ENCODE data around the gene ATP2A2. TPM values are rescaled to one million over a fixed set of nuclear protein-coding genes. Genes with fewer than 3 reads are reported as not detected.

The ATP2A2 gene
- total and polyA plus RNA-seq, 2 experiments from 2014 or later, result 47.2 to 225 TPM

GRCh38 chr12:110340706-110341105 is 59.7 kb downstream of the ATP2A2 start:
- peaks cover 89% of the 10 kb centered on the region for H3K36me3 ChIP-seq (ENCODE audit: insufficient read depth)
- no peaks in the 10 kb centered on the region; the same call in 2 of the 3 replicates for H3K9me3 Mint-ChIP-seq
- no peak overlapping the region for H3K4me2 ChIP-seq
- H3K9me2 ChIP-seq (ENCODE audit: insufficient read depth), result no peaks in the 10 kb centered on the region
- no peak for ATAC-seq
- peaks cover 44% of the 10 kb centered on the region for H4K20me1 ChIP-seq (replicated peaks; ENCODE audit: insufficient read depth)
- peak overlapping the region; percentile 82 for H3K27ac Mint-ChIP-seq
- no peaks in the 10 kb centered on the region for H3K4me1 ChIP-seq (ENCODE audit: insufficient read depth)
- H3K4me1 Mint-ChIP-seq, result peaks cover 6% of the 10 kb centered on the region
- H3K27me3 Mint-ChIP-seq (ENCODE audit: insufficient read depth, low read depth, poor library complexity), result peaks cover 2% of the 10 kb centered on the region
- no peak overlapping the region for H3K4me3 Mint-ChIP-seq
- H3K79me2 ChIP-seq (replicated peaks; ENCODE audit: insufficient read depth), result peaks cover 5% of the 10 kb centered on the region; the same call in 1 of the 2 replicates
- peaks cover 20% of the 10 kb centered on the region for H3F3A ChIP-seq (replicated peaks; ENCODE audit: low read depth)
- no peak overlapping the region for H3K4me3 ChIP-seq
- TF ChIP-seq CTCF (conservative IDR thresholded peaks at IDR 0.05; ENCODE audit: low read depth in 2 of 2) (no peak), STAT1 (IDR thresholded peaks at IDR 0.05; ENCODE audit: unreplicated experiment) (no peak), ZNF114 (CRISPR knock-in tag; IDR thresholded peaks at IDR 0.05) (no peak), POLR2AphosphoS5 (IDR thresholded peaks at IDR 0.05; ENCODE audit: low read depth) (no peak), NANOG (IDR thresholded peaks at IDR 0.05; ENCODE audit: borderline replicate concordance) (no peak)
- TF ChIP-seq, protein P1, sequence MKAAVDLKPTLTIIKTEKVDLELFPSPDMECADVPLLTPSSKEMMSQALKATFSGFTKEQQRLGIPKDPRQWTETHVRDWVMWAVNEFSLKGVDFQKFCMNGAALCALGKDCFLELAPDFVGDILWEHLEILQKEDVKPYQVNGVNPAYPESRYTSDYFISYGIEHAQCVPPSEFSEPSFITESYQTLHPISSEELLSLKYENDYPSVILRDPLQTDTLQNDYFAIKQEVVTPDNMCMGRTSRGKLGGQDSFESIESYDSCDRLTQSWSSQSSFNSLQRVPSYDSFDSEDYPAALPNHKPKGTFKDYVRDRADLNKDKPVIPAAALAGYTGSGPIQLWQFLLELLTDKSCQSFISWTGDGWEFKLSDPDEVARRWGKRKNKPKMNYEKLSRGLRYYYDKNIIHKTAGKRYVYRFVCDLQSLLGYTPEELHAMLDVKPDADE (IDR thresholded peaks at IDR 0.05), result no peak
- no peaks in the 10 kb centered on the region for H3K27me3 ChIP-seq (ENCODE audit: insufficient read depth)
- H2AFZ ChIP-seq, result no peak overlapping the region
- DNase-seq (ENCODE audit: low spot score), result no peak
- peak overlapping the region; percentile 76; the same call in 1 of the 2 replicates for H3K27ac ChIP-seq (ENCODE audit: low read depth)
- peaks cover 99% of the 10 kb centered on the region for H3K36me3 Mint-ChIP-seq (ENCODE audit: low read depth)

DNA sequence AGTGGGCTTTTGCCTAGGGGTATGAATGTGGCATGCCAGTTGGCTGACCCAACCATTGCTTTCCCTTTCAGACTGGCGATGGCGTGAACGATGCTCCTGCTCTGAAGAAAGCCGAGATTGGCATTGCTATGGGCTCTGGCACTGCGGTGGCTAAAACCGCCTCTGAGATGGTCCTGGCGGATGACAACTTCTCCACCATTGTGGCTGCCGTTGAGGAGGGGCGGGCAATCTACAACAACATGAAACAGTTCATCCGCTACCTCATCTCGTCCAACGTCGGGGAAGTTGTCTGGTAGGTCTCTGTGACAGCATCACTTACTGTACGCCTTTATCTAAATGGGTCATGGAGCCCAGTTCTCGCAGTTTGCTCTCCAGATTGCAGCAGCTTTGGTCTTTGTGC is 61.1 kb downstream of the ATP2A2 start:
- Histone ChIP-seq H3F3A (replicated peaks; ENCODE audit: low read depth) (peaks cover 14% of the 10 kb centered on the region), H3K4me1 (ENCODE audit: insufficient read depth) (no peaks in the 10 kb centered on the region), H2AFZ (no peak overlapping the region), H3K79me2 (replicated peaks; ENCODE audit: insufficient read depth) (no peaks in the 10 kb centered on the region), H4K20me1 (replicated peaks; ENCODE audit: insufficient read depth) (peaks cover 42% of the 10 kb centered on the region), H3K4me2 (no peak overlapping the region), H3K36me3 (ENCODE audit: insufficient read depth) (peaks cover 94% of the 10 kb centered on the region), H3K4me3 (no peak overlapping the region), H3K27me3 (ENCODE audit: insufficient read depth) (no peaks in the 10 kb centered on the region), H3K27ac (ENCODE audit: low read depth) (no peak overlapping the region), H3K9me2 (ENCODE audit: insufficient read depth) (no peaks in the 10 kb centered on the region)
- no peak overlapping the region for H3K27ac Mint-ChIP-seq
- no peaks in the 10 kb centered on the region for H3K9me3 Mint-ChIP-seq
- DNase-seq (ENCODE audit: low spot score), result no peak
- peaks cover 100% of the 10 kb centered on the region for H3K36me3 Mint-ChIP-seq (ENCODE audit: low read depth)
- no peak overlapping the region for H3K4me3 Mint-ChIP-seq
- peaks cover 2% of the 10 kb centered on the region for H3K27me3 Mint-ChIP-seq (ENCODE audit: insufficient read depth, low read depth, poor library complexity)
- no peak for ATAC-seq
- peaks cover 5% of the 10 kb centered on the region for H3K4me1 Mint-ChIP-seq
- no peak for TF ChIP-seq NANOG (IDR thresholded peaks at IDR 0.05; ENCODE audit: borderline replicate concordance)
- TF ChIP-seq POLR2AphosphoS5 (IDR thresholded peaks at IDR 0.05; ENCODE audit: low read depth), result no peak
- TF ChIP-seq ZNF331 (CRISPR knock-in tag; IDR thresholded peaks at IDR 0.05; ENCODE audit: low read depth), result no peak
- TF ChIP-seq JUNB (IDR thresholded peaks at IDR 0.05; ENCODE audit: unreplicated experiment), result no peak
- TF ChIP-seq STAT1 (IDR thresholded peaks at IDR 0.05; ENCODE audit: unreplicated experiment), result no peak
- no peak for TF ChIP-seq ZNF114 (CRISPR knock-in tag; IDR thresholded peaks at IDR 0.05)
- no peak for TF ChIP-seq ZNF462 (CRISPR knock-in tag; IDR thresholded peaks at IDR 0.05)
- TF ChIP-seq CREB1 (CRISPR knock-in tag; IDR thresholded peaks at IDR 0.05; ENCODE audit: low read depth), result no peak
- no peak for TF ChIP-seq EZH2phosphoT487 (IDR thresholded peaks at IDR 0.05; ENCODE audit: unreplicated experiment)
- no peak for TF ChIP-seq EZH2 (IDR thresholded peaks at IDR 0.05; ENCODE audit: low read depth, unreplicated experiment)
